Measurements from ENCODE around the gene PCYT2. TPM values are rescaled to one million over a fixed set of nuclear protein-coding genes. Genes with fewer than 3 reads are reported as not detected.

Gene PCYT2
- total RNA-seq, 1 experiment from 2014 or later: 31.4 TPM

DNA sequence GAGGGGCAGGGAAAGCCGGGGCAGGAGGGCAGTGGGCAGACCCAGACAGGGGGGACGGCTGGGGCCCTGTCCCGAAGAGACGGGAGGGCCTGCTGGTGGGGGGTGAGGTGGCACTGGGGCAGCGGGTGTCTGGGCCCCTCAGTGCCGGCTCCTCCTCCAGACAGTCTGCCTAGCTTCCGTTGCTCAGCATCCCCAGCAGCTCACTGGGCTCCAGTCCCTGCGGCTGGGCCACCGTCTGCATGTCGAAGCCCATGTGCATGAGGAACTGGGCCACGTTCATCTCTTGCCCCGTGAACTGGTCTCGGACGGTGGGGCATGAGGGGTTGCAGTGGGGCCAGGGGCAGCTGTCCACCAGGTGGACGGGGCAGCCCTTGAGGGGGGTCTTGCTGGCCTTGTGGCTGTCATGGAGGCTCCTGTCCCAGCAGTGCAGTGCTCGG is 41.6 kb upstream of the PCYT2 start:
- H3K9me3 Mint-ChIP-seq: no peaks in the 10 kb centered on the region
- H3K36me3 Mint-ChIP-seq: no peaks in the 10 kb centered on the region
- DNase-seq (ENCODE audit: low spot score) (no peak), ATAC-seq (no peak; the same call in 1 of the 2 replicates)
- H3K4me1 Mint-ChIP-seq: no peaks in the 10 kb centered on the region
- ChIA-PET POLR2A (no interaction called here), CTCF (interaction anchor here (1.2 to 2.4 kb wide), 2 partner anchors 8 to 15 kb away, joined by 3 to 6 read pairs; no protein-coding TSS in a partner anchor)
- no peak overlapping the region for H3K27ac Mint-ChIP-seq
- H3K4me3 Mint-ChIP-seq: no peak overlapping the region
- peaks cover 13% of the 10 kb centered on the region for H3K27me3 Mint-ChIP-seq (ENCODE audit: low read depth)
- TF ChIP-seq CBFB (CRISPR knock-in tag; IDR thresholded peaks at IDR 0.05; ENCODE audit: low read depth) (no peak), MXD4 (CRISPR knock-in tag; IDR thresholded peaks at IDR 0.05; ENCODE audit: borderline replicate concordance) (no peak), ESRRA (CRISPR knock-in tag; IDR thresholded peaks at IDR 0.05; ENCODE audit: borderline replicate concordance) (no peak), ZNF396 (CRISPR knock-in tag; IDR thresholded peaks at IDR 0.05; ENCODE audit: borderline replicate concordance) (no peak), ZNF232 (CRISPR knock-in tag; IDR thresholded peaks at IDR 0.05) (no peak), SP1 (CRISPR knock-in tag; conservative IDR thresholded peaks at IDR 0.05) (no peak), NR3C1 (CRISPR knock-in tag; conservative IDR thresholded peaks at IDR 0.05; ENCODE audit: low read depth) (no peak), FOXP1 (CRISPR knock-in tag; IDR thresholded peaks at IDR 0.05; ENCODE audit: borderline replicate concordance) (no peak), ZNF121 (CRISPR knock-in tag; IDR thresholded peaks at IDR 0.05) (no peak), CREB1 (CRISPR knock-in tag; IDR thresholded peaks at IDR 0.05) (no peak), SOX15 (CRISPR knock-in tag; IDR thresholded peaks at IDR 0.05) (no peak)
- TF ChIP-seq, protein P1, sequence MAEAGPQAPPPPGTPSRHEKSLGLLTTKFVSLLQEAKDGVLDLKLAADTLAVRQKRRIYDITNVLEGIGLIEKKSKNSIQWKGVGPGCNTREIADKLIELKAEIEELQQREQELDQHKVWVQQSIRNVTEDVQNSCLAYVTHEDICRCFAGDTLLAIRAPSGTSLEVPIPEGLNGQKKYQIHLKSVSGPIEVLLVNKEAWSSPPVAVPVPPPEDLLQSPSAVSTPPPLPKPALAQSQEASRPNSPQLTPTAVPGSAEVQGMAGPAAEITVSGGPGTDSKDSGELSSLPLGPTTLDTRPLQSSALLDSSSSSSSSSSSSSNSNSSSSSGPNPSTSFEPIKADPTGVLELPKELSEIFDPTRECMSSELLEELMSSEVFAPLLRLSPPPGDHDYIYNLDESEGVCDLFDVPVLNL (CRISPR knock-in tag; IDR thresholded peaks at IDR 0.05; ENCODE audit: borderline replicate concordance, low read depth): no peak
- TF ChIP-seq, protein P2, sequence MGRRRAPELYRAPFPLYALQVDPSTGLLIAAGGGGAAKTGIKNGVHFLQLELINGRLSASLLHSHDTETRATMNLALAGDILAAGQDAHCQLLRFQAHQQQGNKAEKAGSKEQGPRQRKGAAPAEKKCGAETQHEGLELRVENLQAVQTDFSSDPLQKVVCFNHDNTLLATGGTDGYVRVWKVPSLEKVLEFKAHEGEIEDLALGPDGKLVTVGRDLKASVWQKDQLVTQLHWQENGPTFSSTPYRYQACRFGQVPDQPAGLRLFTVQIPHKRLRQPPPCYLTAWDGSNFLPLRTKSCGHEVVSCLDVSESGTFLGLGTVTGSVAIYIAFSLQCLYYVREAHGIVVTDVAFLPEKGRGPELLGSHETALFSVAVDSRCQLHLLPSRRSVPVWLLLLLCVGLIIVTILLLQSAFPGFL (CRISPR knock-in tag; IDR thresholded peaks at IDR 0.05; ENCODE audit: borderline replicate concordance): no peak

DNA sequence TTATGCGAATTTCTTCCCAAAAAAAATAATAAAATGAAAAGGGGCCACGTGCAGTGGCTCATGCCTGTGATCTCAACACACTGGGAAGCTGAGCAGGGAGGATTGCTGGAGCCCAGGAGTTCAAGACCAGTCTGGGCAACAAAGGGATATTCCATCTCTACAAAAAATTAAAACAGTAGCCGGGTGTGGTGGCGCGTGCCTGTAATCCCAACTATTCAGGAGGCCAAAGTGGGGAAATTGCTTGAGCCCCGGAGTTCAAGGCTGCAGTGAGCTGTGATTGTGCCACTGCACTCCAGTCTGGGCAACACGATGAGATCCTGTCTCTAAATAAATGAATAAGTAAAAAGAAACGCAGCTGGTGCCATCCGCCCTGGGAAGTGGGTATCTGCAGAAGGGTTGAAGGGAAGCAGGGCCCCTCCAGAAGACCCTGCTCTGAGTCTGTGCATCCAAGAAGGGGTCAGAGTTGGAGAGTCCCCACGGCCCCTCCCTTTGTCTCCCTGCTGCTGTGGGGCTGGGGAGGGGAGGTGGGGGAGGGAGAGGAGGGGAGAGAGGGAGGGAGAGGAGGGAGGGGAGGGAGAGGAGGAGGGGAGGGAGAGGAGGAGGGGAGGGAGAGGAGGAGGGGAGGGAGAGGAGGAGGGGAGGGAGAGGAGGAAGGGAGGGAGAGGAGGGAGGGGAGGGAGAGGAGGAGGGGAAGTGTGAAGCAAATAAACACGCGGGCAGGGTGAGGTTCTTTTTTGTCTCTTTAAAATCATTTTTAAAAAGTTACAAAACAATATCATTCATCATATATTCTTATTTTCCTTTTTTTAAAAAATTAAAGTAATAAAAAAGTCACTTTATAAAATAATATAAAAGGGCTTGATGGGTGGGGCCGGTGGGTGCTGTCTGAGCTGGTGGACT is 40.8 kb upstream of the PCYT2 start:
- ATAC-seq: no peak
- no peak overlapping the region for H3K27ac Mint-ChIP-seq
- TF ChIP-seq, protein P3, sequence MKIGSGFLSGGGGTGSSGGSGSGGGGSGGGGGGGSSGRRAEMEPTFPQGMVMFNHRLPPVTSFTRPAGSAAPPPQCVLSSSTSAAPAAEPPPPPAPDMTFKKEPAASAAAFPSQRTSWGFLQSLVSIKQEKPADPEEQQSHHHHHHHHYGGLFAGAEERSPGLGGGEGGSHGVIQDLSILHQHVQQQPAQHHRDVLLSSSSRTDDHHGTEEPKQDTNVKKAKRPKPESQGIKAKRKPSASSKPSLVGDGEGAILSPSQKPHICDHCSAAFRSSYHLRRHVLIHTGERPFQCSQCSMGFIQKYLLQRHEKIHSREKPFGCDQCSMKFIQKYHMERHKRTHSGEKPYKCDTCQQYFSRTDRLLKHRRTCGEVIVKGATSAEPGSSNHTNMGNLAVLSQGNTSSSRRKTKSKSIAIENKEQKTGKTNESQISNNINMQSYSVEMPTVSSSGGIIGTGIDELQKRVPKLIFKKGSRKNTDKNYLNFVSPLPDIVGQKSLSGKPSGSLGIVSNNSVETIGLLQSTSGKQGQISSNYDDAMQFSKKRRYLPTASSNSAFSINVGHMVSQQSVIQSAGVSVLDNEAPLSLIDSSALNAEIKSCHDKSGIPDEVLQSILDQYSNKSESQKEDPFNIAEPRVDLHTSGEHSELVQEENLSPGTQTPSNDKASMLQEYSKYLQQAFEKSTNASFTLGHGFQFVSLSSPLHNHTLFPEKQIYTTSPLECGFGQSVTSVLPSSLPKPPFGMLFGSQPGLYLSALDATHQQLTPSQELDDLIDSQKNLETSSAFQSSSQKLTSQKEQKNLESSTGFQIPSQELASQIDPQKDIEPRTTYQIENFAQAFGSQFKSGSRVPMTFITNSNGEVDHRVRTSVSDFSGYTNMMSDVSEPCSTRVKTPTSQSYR (CRISPR knock-in tag; IDR thresholded peaks at IDR 0.05): no peak
- TF ChIP-seq, protein P4, sequence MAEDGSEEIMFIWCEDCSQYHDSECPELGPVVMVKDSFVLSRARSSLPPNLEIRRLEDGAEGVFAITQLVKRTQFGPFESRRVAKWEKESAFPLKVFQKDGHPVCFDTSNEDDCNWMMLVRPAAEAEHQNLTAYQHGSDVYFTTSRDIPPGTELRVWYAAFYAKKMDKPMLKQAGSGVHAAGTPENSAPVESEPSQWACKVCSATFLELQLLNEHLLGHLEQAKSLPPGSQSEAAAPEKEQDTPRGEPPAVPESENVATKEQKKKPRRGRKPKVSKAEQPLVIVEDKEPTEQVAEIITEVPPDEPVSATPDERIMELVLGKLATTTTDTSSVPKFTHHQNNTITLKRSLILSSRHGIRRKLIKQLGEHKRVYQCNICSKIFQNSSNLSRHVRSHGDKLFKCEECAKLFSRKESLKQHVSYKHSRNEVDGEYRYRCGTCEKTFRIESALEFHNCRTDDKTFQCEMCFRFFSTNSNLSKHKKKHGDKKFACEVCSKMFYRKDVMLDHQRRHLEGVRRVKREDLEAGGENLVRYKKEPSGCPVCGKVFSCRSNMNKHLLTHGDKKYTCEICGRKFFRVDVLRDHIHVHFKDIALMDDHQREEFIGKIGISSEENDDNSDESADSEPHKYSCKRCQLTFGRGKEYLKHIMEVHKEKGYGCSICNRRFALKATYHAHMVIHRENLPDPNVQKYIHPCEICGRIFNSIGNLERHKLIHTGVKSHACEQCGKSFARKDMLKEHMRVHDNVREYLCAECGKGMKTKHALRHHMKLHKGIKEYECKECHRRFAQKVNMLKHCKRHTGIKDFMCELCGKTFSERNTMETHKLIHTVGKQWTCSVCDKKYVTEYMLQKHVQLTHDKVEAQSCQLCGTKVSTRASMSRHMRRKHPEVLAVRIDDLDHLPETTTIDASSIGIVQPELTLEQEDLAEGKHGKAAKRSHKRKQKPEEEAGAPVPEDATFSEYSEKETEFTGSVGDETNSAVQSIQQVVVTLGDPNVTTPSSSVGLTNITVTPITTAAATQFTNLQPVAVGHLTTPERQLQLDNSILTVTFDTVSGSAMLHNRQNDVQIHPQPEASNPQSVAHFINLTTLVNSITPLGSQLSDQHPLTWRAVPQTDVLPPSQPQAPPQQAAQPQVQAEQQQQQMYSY (CRISPR knock-in tag; IDR thresholded peaks at IDR 0.05): no peak

More for the DNA sequence above, 40.8 kb upstream of the PCYT2 start:
- Mint-ChIP-seq H3K4me3 (no peak overlapping the region), H3K27me3 (ENCODE audit: low read depth) (peaks cover 6% of the 10 kb centered on the region), H3K9me3 (no peaks in the 10 kb centered on the region), H3K4me1 (no peaks in the 10 kb centered on the region), H3K36me3 (no peaks in the 10 kb centered on the region)
- ChIA-PET CTCF (interaction anchor here (1.2 to 2.4 kb wide), 2 partner anchors 8 to 15 kb away, joined by 3 to 6 read pairs; no protein-coding TSS in a partner anchor), POLR2A (no interaction called here)
- DNase-seq (ENCODE audit: low spot score): no peak
